HL-60 (cell line): ENCODE results near the gene TENT4A.

Experiments used
- DNase-seq, 2 experiments: peaks; one replicate each; pipeline ENCODE4 v3.0.0-alpha.2; 2010 to 2020; ENCODE audit warnings: low read depth in 1 of 2, low spot score in 1 of 2
- H3K27ac ChIP-seq: fragments of 250-450 bp; sonication (Bioruptor Pico); replicated peaks from 2 replicates; pipeline ENCODE4 v1.5.1; 2020; ENCODE audit warnings: mild to moderate bottlenecking, moderate library complexity
- H3K27me3 ChIP-seq: fragments of 250-450 bp; sonication (Bioruptor Pico); 2 replicates; pipeline ENCODE4 v1.5.1; 2021; ENCODE audit warnings: mild to moderate bottlenecking, moderate library complexity; ENCODE audit not compliant: insufficient read depth, poor library complexity, severe bottlenecking
- H3K4me3 ChIP-seq: replicated peaks from 2 replicates; pipeline ENCODE4 v1.5.1; 2011; ENCODE audit warnings: mild to moderate bottlenecking, control low read depth, low read length; ENCODE audit not compliant: insufficient read depth
- CTCF ChIP-seq: IDR thresholded peaks from one replicate; pipeline ENCODE4 v1.5.1; 2011; ENCODE audit warnings: low read length, control low read depth, inconsistent platforms; ENCODE audit not compliant: insufficient read depth
- GABPA ChIP-seq: IDR thresholded peaks from 2 replicates; pipeline ENCODE4 v1.6.1; 2012; ENCODE audit warnings: low read depth
- POLR2AphosphoS5 ChIP-seq: IDR thresholded peaks from 2 replicates; pipeline ENCODE4 v1.6.1; 2012; ENCODE audit warnings: low read depth
- REST ChIP-seq: IDR thresholded peaks from 2 replicates; pipeline ENCODE4 v1.6.1; 2012; ENCODE audit warnings: low read depth; ENCODE audit not compliant: insufficient replicate concordance
- SPI1 ChIP-seq: IDR thresholded peaks from 2 replicates; pipeline ENCODE4 v1.6.1; 2012; ENCODE audit warnings: low read depth, mild to moderate bottlenecking, borderline replicate concordance

TENT4A gene

GRCh38 chr5:6758236-6758635 lies 45.0 kb downstream of the TENT4A start:
- DNase-seq = no peak
- H3K4me3 ChIP-seq = no peak overlapping the region
- no peak overlapping the region for H3K27ac ChIP-seq
- no peak for TF ChIP-seq SPI1
- no peak for TF ChIP-seq POLR2AphosphoS5
- no peak for TF ChIP-seq CTCF
- no peak for TF ChIP-seq GABPA
- TF ChIP-seq REST = no peak
- no peaks in the 10 kb centered on the region for H3K27me3 ChIP-seq

GRCh38 chr5:6758706-6759105 lies 45.5 kb downstream of the TENT4A start:
- DNase-seq = no peak
- H3K4me3 ChIP-seq = no peak overlapping the region
- no peaks in the 10 kb centered on the region for H3K27me3 ChIP-seq
- no peak for TF ChIP-seq CTCF
- no peak for TF ChIP-seq SPI1
- no peak for TF ChIP-seq GABPA
- no peak for TF ChIP-seq POLR2AphosphoS5
- TF ChIP-seq REST = no peak
- no peak overlapping the region for H3K27ac ChIP-seq

GRCh38 chr5:6759401-6759800 lies 46.2 kb downstream of the TENT4A start:
- Histone ChIP-seq H3K4me3 (no peak overlapping the region), H3K27ac (no peak overlapping the region), H3K27me3 (no peaks in the 10 kb centered on the region)
- TF ChIP-seq POLR2AphosphoS5 = no peak
- TF ChIP-seq REST = no peak
- TF ChIP-seq GABPA = no peak
- no peak for TF ChIP-seq CTCF
- no peak for TF ChIP-seq SPI1
- no peak for DNase-seq
